IgD-negative memory B cell (primary cell): ENCODE data around the gene ZDHHC11. TPM values are rescaled to one million over a fixed set of nuclear protein-coding genes. Genes with fewer than 3 reads are reported as not detected.
A peak's percentile ranks its signal among the peaks of the same experiment; 100 is the strongest.
"Not testable (repeated sequence)": the region's sequence is repeated elsewhere in the genome, so short reads cannot be mapped to it uniquely, and the experiment has no call there.

Experiments
- H3K27ac Mint-ChIP-seq, 3 donors: one replicate each; pipeline ENCODE4 v1.8.0; 2020 to 2022; ENCODE audit warnings: mild to moderate bottlenecking in 3 of 3, mixed read lengths in 3 of 3, moderate library complexity in 1 of 3
- H3K27me3 Mint-ChIP-seq: one replicate; pipeline ENCODE4 v1.8.0; 2021; ENCODE audit warnings: mixed read lengths
- H3K36me3 Mint-ChIP-seq: one replicate; pipeline ENCODE4 v1.8.0; 2020; ENCODE audit warnings: mild to moderate bottlenecking, mixed read lengths
- H3K4me1 Mint-ChIP-seq, 3 donors: one replicate each; pipeline ENCODE4 v1.8.0; 2020 to 2022; ENCODE audit warnings: mixed read lengths in 3 of 3, mild to moderate bottlenecking in 1 of 3
- H3K4me3 Mint-ChIP-seq, 4 donors: one replicate each; pipeline ENCODE4 v1.8.0; 2020 to 2022; ENCODE audit warnings: mild to moderate bottlenecking in 4 of 4, mixed read lengths in 4 of 4, moderate library complexity in 3 of 4
- H3K9me3 Mint-ChIP-seq, 3 donors: one replicate each; pipeline ENCODE4 v1.8.0; 2020 to 2021; ENCODE audit warnings: mixed read lengths in 3 of 3, mild to moderate bottlenecking in 1 of 3
- polyA plus RNA-seq: library from polyadenylated mRNA; unstranded; fragments of 300-500 nt; fragmentation: Illumina TruSeq; gene quantifications from one replicate; pipeline ENCODE4 v1.2.3, GENCODE V29; 2021

Gene ZDHHC11
- polyA plus RNA-seq, 1 donor from 2014 or later, result not detected

- not testable (repeated sequence) for H3K4me1 Mint-ChIP-seq, H3K4me3 Mint-ChIP-seq, H3K9me3 Mint-ChIP-seq, H3K36me3 Mint-ChIP-seq, H3K27ac Mint-ChIP-seq
- H3K27me3 Mint-ChIP-seq, result peaks cover 11% of the 10 kb centered on the region
These were observed 97.1 kb downstream of the ZDHHC11 start for GRCh38 chr5:753567-754142.

GRCh38 chr5:752532-753115, 98.2 kb downstream of the ZDHHC11 start:
- H3K27me3 Mint-ChIP-seq, result peaks cover 11% of the 10 kb centered on the region
- H3K9me3 Mint-ChIP-seq, H3K27ac Mint-ChIP-seq, H3K4me3 Mint-ChIP-seq, H3K36me3 Mint-ChIP-seq, H3K4me1 Mint-ChIP-seq: not testable (repeated sequence)

GRCh38 chr5:751992-752391, 98.8 kb downstream of the ZDHHC11 start:
- H3K4me1 Mint-ChIP-seq, H3K4me3 Mint-ChIP-seq, H3K9me3 Mint-ChIP-seq, H3K27me3 Mint-ChIP-seq, H3K36me3 Mint-ChIP-seq, H3K27ac Mint-ChIP-seq: not testable (repeated sequence)

- Mint-ChIP-seq H3K4me1 (peaks cover 0 to 5% (median 0%) of the 10 kb centered on the region in 3 donors), H3K27ac (no peak overlapping the region), H3K4me3 (no peak overlapping the region), H3K36me3 (no peaks in the 10 kb centered on the region), H3K9me3 (no peaks in the 10 kb centered on the region), H3K27me3 (peaks cover 8% of the 10 kb centered on the region)
These were observed 99.3 kb downstream of the ZDHHC11 start for GRCh38 chr5:751496-751895.

GRCh38 chr5:750226-750625, 100.6 kb downstream of the ZDHHC11 start:
- H3K9me3 Mint-ChIP-seq, H3K27ac Mint-ChIP-seq, H3K27me3 Mint-ChIP-seq, H3K4me1 Mint-ChIP-seq, H3K36me3 Mint-ChIP-seq, H3K4me3 Mint-ChIP-seq: not testable (repeated sequence)

GRCh38 chr5:749101-749670, 101.6 kb downstream of the ZDHHC11 start:
- no peaks in the 10 kb centered on the region for H3K9me3 Mint-ChIP-seq
- H3K4me3 Mint-ChIP-seq, result peak overlapping the region in 1 of 4 donors; percentile 69
- no peaks in the 10 kb centered on the region for H3K36me3 Mint-ChIP-seq
- peak overlapping the region in 1 of 3 donors; percentile 27 for H3K27ac Mint-ChIP-seq
- peaks cover 0 to 3% (median 0%) of the 10 kb centered on the region in 3 donors for H3K4me1 Mint-ChIP-seq
- peaks cover 8% of the 10 kb centered on the region for H3K27me3 Mint-ChIP-seq

- not testable (repeated sequence) for H3K9me3 Mint-ChIP-seq, H3K27me3 Mint-ChIP-seq, H3K36me3 Mint-ChIP-seq, H3K4me1 Mint-ChIP-seq
- Mint-ChIP-seq H3K4me3 (peak overlapping the region in 1 of 4 donors; percentile 43), H3K27ac (peak overlapping the region in 1 of 3 donors; percentile 27)
These were observed 102.5 kb downstream of the ZDHHC11 start for GRCh38 chr5:748011-748980.

- H3K27ac Mint-ChIP-seq, H3K9me3 Mint-ChIP-seq, H3K4me3 Mint-ChIP-seq, H3K4me1 Mint-ChIP-seq, H3K27me3 Mint-ChIP-seq, H3K36me3 Mint-ChIP-seq: not testable (repeated sequence)
These were observed 103.4 kb downstream of the ZDHHC11 start for GRCh38 chr5:747303-747844.

- Mint-ChIP-seq H3K27ac (no peak overlapping the region), H3K36me3 (no peaks in the 10 kb centered on the region)
These were observed 104.5 kb downstream of the ZDHHC11 start for GRCh38 chr5:746258-746761.

More at GRCh38 chr5:746258-746761, 104.5 kb downstream of the ZDHHC11 start:
- Mint-ChIP-seq H3K4me3 (no peak overlapping the region), H3K9me3 (no peaks in the 10 kb centered on the region), H3K27me3 (peaks cover 6% of the 10 kb centered on the region), H3K4me1 (peaks cover 0 to 4% (median 0%) of the 10 kb centered on the region in 3 donors)

Other genes with a start within 250 kb of the ZDHHC11 start
- gene CEP72, start 238.6 kb downstream of the ZDHHC11 start, polyA plus RNA-seq, result 5.4 TPM
- not detected for gene TPPP, start 157.6 kb downstream of the ZDHHC11 start, polyA plus RNA-seq
- not detected for gene ZDHHC11B, start 66.3 kb downstream of the ZDHHC11 start, polyA plus RNA-seq
- 19.3 TPM for gene BRD9, start 41.8 kb upstream of the ZDHHC11 start, polyA plus RNA-seq
- gene TRIP13, start 41.9 kb upstream of the ZDHHC11 start, polyA plus RNA-seq, result 1.6 TPM
- gene NKD2, start 157.8 kb upstream of the ZDHHC11 start, polyA plus RNA-seq, result not detected